WTC11 (cell line): ENCODE results near the gene TEX19. TPM values are rescaled to one million over a fixed set of nuclear protein-coding genes. Genes with fewer than 3 reads are reported as not detected.

Experiments used
- ATAC-seq: fragments of 200-7000 bp; cut with Tn5 transposase; 2 replicates; pipeline ENCODE4 v1.10.0; 2021; ENCODE audit warnings: mild to moderate bottlenecking, moderate library complexity
- CTCF ChIA-PET: fragments of 300-600 bp; sonication (Branson Sonifier 250); formaldehyde crosslinking; loops from one replicate; lab custom pipeline; 2021; ENCODE audit warnings: antibody characterized with exemption; lab: Charles Lee
- POLR2A ChIA-PET: fragments of 350-600 bp; sonication (Branson Sonifier 250); formaldehyde crosslinking; loops from one replicate; lab custom pipeline; 2021; ENCODE audit warnings: antibody characterized with exemption; lab: Charles Lee
- DNase-seq: peaks from one replicate; pipeline ENCODE4 v3.0.0; 2021; ENCODE audit warnings: low spot score
- H3K27ac Mint-ChIP-seq: 2 replicates; pipeline ENCODE4 v1.8.0; 2021; ENCODE audit warnings: mixed read lengths
- H3K27me3 Mint-ChIP-seq: 2 replicates; pipeline ENCODE4 v1.8.0; 2021; ENCODE audit warnings: low read depth, mild to moderate bottlenecking, moderate library complexity, mixed read lengths
- H3K36me3 Mint-ChIP-seq: 2 replicates; pipeline ENCODE4 v1.8.0; 2021; ENCODE audit warnings: mixed read lengths
- H3K4me1 Mint-ChIP-seq: 2 replicates; pipeline ENCODE4 v1.8.0; 2022; ENCODE audit warnings: mixed read lengths
- H3K4me3 Mint-ChIP-seq: 2 replicates; pipeline ENCODE4 v1.8.0; 2021; ENCODE audit warnings: mild to moderate bottlenecking, moderate library complexity, mixed read lengths
- H3K9me3 Mint-ChIP-seq: 2 replicates; pipeline ENCODE4 v1.8.0; 2021; ENCODE audit warnings: mixed read lengths
- CREB1 ChIP-seq: sonication (generic); formaldehyde crosslinking; IDR thresholded peaks from 2 replicates; pipeline ENCODE4 v1.8.0; 2023; ENCODE audit warnings: mild to moderate bottlenecking, missing genetic modification reagents
- CREM ChIP-seq: sonication (generic); formaldehyde crosslinking; IDR thresholded peaks from 2 replicates; pipeline ENCODE4 v1.8.1; 2022; ENCODE audit warnings: mild to moderate bottlenecking, missing genetic modification reagents, moderate library complexity
- EMX1 ChIP-seq: fragments of 250-450 bp; sonication (Bioruptor Pico); IDR thresholded peaks from 2 replicates; pipeline ENCODE4 v1.8.0; 2021; ENCODE audit warnings: mild to moderate bottlenecking
- ETV6 ChIP-seq: sonication (generic); formaldehyde crosslinking; IDR thresholded peaks from 2 replicates; pipeline ENCODE4 v1.8.1; 2022; ENCODE audit warnings: mild to moderate bottlenecking, missing genetic modification reagents
- GABPB1 ChIP-seq: sonication (generic); formaldehyde crosslinking; IDR thresholded peaks from 2 replicates; pipeline ENCODE4 v1.8.1; 2023; ENCODE audit warnings: mild to moderate bottlenecking, missing genetic modification reagents
- GRHL2 ChIP-seq: fragments of 250-450 bp; sonication (Bioruptor Pico); IDR thresholded peaks from 2 replicates; pipeline ENCODE4 v1.8.0; 2022; ENCODE audit warnings: mild to moderate bottlenecking, moderate library complexity; ENCODE audit not compliant: insufficient replicate concordance, severe bottlenecking
- JAZF1 ChIP-seq: fragments of 250-450 bp; sonication (Bioruptor Pico); IDR thresholded peaks from 2 replicates; pipeline ENCODE4 v1.9.0; 2021; ENCODE audit warnings: moderate library complexity, mild to moderate bottlenecking, inconsistent platforms
- KAT7 ChIP-seq: sonication (generic); formaldehyde crosslinking; IDR thresholded peaks from 2 replicates; pipeline ENCODE4 v1.8.1; 2023; ENCODE audit warnings: missing genetic modification reagents, mild to moderate bottlenecking, borderline replicate concordance
- MYBL2 ChIP-seq: sonication (generic); formaldehyde crosslinking; IDR thresholded peaks from 2 replicates; pipeline ENCODE4 v1.8.1; 2023; ENCODE audit warnings: mild to moderate bottlenecking, moderate library complexity, missing genetic modification reagents
- TCF7 ChIP-seq: sonication (generic); formaldehyde crosslinking; IDR thresholded peaks from 2 replicates; pipeline ENCODE4 v1.8.0; 2022; ENCODE audit warnings: mild to moderate bottlenecking, low read depth, missing genetic modification reagents, moderate library complexity
- ZNF219 ChIP-seq: sonication (generic); formaldehyde crosslinking; IDR thresholded peaks from 2 replicates; pipeline ENCODE4 v1.8.0; 2023; ENCODE audit warnings: missing genetic modification reagents, mild to moderate bottlenecking, borderline replicate concordance
- ZNF317 ChIP-seq: sonication (generic); formaldehyde crosslinking; IDR thresholded peaks from 2 replicates; pipeline ENCODE4 v1.8.1; 2023; ENCODE audit warnings: low read depth, mild to moderate bottlenecking, moderate library complexity, missing genetic modification reagents, borderline replicate concordance
- ZNF423 ChIP-seq: fragments of 250-450 bp; sonication (Bioruptor Pico); IDR thresholded peaks from 2 replicates; pipeline ENCODE4 v2.1.2; 2022; ENCODE audit warnings: mild to moderate bottlenecking, moderate library complexity
- total RNA-seq: library from RNA; stranded (reverse); gene quantifications from 3 replicates; pipeline ENCODE4 v1.2.3, GENCODE V29; 2021
- TF ChIP-seq, protein P1 (sequence below): fragments of 250-450 bp; sonication (Bioruptor Pico); IDR thresholded peaks from 2 replicates; pipeline ENCODE4 v1.9.0; 2021; ENCODE audit warnings: mild to moderate bottlenecking, borderline replicate concordance
- TF ChIP-seq, protein P2 (sequence below): fragments of 250-450 bp; sonication (Bioruptor Pico); IDR thresholded peaks from 2 replicates; pipeline ENCODE4 v1.8.0; 2021; ENCODE audit warnings: mild to moderate bottlenecking
- TF ChIP-seq, protein P3 (sequence below): sonication (generic); formaldehyde crosslinking; conservative IDR thresholded peaks from 2 replicates; pipeline ENCODE4 v1.8.1; 2022; ENCODE audit warnings: mild to moderate bottlenecking, missing genetic modification reagents
- TF ChIP-seq, protein P4 (sequence below): sonication (generic); formaldehyde crosslinking; IDR thresholded peaks from 2 replicates; pipeline ENCODE4 v1.8.1; 2022; ENCODE audit warnings: mild to moderate bottlenecking, missing genetic modification reagents, moderate library complexity, borderline replicate concordance
- TF ChIP-seq, protein P5 (sequence below): fragments of 250-450 bp; sonication (Bioruptor Pico); conservative IDR thresholded peaks from 2 replicates; pipeline ENCODE4 v1.9.0; 2021; ENCODE audit warnings: mild to moderate bottlenecking
- TF ChIP-seq, protein P6 (sequence below): fragments of 250-450 bp; sonication (Bioruptor Pico); IDR thresholded peaks from 2 replicates; pipeline ENCODE4 v1.9.0; 2021; ENCODE audit warnings: moderate library complexity, mild to moderate bottlenecking, inconsistent platforms, borderline replicate concordance
- TF ChIP-seq, protein P7 (sequence below): sonication (generic); formaldehyde crosslinking; IDR thresholded peaks from 2 replicates; pipeline ENCODE4 v1.8.0; 2022; ENCODE audit warnings: mild to moderate bottlenecking, missing genetic modification reagents
- TF ChIP-seq, protein P8 (sequence below): sonication (generic); formaldehyde crosslinking; IDR thresholded peaks from 2 replicates; pipeline ENCODE4 v1.8.1; 2023; ENCODE audit warnings: mild to moderate bottlenecking, missing genetic modification reagents, moderate library complexity

TEX19 gene
- total RNA-seq, 1 experiment from 2014 or later = 1.4 TPM

DNA sequence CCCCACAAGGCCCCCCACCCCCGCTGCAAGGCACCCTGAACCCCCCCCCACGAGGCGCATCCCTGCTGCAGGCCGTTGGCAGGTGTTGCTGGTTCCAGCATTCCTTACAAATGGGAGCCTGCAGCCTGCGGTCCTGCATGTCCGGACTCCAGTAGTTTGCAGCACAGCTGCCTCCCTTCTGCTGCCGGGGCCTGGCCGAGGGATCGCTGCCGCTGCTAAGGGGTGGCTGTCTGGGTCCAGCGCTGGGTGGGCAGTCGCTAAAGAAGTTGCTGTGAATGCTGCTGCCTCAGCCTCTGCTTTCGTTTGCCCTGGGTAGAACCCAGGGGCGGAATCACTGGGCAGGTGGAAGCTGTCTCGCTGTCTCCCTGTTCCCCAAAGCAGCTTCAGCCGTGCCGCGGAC lies 24.4 kb downstream of the TEX19 start:
- no peaks in the 10 kb centered on the region for H3K9me3 Mint-ChIP-seq
- TF ChIP-seq EMX1 = no peak
- TF ChIP-seq CREM (CRISPR knock-in tag) = no peak
- no peak for TF ChIP-seq KAT7 (CRISPR knock-in tag)
- no peak for TF ChIP-seq ETV6 (CRISPR knock-in tag)
- TF ChIP-seq GRHL2 = no peak
- TF ChIP-seq, protein P1, sequence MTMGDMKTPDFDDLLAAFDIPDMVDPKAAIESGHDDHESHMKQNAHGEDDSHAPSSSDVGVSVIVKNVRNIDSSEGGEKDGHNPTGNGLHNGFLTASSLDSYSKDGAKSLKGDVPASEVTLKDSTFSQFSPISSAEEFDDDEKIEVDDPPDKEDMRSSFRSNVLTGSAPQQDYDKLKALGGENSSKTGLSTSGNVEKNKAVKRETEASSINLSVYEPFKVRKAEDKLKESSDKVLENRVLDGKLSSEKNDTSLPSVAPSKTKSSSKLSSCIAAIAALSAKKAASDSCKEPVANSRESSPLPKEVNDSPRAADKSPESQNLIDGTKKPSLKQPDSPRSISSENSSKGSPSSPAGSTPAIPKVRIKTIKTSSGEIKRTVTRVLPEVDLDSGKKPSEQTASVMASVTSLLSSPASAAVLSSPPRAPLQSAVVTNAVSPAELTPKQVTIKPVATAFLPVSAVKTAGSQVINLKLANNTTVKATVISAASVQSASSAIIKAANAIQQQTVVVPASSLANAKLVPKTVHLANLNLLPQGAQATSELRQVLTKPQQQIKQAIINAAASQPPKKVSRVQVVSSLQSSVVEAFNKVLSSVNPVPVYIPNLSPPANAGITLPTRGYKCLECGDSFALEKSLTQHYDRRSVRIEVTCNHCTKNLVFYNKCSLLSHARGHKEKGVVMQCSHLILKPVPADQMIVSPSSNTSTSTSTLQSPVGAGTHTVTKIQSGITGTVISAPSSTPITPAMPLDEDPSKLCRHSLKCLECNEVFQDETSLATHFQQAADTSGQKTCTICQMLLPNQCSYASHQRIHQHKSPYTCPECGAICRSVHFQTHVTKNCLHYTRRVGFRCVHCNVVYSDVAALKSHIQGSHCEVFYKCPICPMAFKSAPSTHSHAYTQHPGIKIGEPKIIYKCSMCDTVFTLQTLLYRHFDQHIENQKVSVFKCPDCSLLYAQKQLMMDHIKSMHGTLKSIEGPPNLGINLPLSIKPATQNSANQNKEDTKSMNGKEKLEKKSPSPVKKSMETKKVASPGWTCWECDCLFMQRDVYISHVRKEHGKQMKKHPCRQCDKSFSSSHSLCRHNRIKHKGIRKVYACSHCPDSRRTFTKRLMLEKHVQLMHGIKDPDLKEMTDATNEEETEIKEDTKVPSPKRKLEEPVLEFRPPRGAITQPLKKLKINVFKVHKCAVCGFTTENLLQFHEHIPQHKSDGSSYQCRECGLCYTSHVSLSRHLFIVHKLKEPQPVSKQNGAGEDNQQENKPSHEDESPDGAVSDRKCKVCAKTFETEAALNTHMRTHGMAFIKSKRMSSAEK = no peak
- TF ChIP-seq, protein P2, sequence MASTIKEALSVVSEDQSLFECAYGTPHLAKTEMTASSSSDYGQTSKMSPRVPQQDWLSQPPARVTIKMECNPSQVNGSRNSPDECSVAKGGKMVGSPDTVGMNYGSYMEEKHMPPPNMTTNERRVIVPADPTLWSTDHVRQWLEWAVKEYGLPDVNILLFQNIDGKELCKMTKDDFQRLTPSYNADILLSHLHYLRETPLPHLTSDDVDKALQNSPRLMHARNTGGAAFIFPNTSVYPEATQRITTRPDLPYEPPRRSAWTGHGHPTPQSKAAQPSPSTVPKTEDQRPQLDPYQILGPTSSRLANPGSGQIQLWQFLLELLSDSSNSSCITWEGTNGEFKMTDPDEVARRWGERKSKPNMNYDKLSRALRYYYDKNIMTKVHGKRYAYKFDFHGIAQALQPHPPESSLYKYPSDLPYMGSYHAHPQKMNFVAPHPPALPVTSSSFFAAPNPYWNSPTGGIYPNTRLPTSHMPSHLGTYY (CRISPR knock-in tag) = no peak
- TF ChIP-seq MYBL2 = no peak
- no peak for TF ChIP-seq TCF7 (CRISPR knock-in tag)
- no peak for TF ChIP-seq ZNF219 (CRISPR knock-in tag)
- TF ChIP-seq, protein P3, sequence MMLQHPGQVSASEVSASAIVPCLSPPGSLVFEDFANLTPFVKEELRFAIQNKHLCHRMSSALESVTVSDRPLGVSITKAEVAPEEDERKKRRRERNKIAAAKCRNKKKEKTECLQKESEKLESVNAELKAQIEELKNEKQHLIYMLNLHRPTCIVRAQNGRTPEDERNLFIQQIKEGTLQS (CRISPR knock-in tag) = no peak
- TF ChIP-seq ZNF423 (CRISPR knock-in tag) = no peak
- TF ChIP-seq, protein P4, sequence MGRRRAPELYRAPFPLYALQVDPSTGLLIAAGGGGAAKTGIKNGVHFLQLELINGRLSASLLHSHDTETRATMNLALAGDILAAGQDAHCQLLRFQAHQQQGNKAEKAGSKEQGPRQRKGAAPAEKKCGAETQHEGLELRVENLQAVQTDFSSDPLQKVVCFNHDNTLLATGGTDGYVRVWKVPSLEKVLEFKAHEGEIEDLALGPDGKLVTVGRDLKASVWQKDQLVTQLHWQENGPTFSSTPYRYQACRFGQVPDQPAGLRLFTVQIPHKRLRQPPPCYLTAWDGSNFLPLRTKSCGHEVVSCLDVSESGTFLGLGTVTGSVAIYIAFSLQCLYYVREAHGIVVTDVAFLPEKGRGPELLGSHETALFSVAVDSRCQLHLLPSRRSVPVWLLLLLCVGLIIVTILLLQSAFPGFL = no peak
- TF ChIP-seq, protein P5, sequence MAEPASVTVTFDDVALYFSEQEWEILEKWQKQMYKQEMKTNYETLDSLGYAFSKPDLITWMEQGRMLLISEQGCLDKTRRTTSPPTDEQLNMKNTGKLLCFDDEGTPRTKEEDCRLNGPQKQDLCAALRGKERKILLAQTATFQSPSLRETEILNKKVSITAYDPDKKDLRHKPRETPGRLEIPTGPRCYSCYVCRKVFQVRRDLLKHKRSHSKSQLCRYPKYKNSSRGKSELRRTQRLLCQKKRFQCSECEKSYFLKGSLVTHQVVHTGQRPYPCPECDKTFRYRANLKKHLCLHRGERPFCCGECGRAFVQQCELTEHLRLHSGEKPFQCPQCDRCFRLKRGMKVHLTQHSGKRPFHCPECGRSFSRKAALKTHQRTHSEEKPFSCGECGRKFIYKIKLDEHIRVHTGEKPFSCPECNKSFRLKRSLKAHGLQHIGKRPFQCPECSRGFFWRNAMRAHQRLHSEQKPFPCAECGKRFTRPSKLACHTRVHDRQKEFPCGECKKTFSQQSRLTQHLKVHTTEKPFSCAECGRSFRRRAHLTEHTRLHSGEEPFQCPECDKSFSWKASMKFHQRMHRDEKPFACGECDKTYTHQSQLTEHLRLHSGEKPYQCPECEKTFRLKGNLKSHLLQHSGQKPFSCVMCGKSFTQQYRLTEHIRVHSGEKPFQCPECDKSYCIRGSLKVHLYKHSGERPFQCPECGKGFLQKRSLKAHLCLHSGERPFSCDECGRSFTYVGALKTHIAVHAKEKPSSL (CRISPR knock-in tag) = no peak
- peaks cover 5% of the 10 kb centered on the region for H3K27me3 Mint-ChIP-seq
- H3K4me3 Mint-ChIP-seq = no peak overlapping the region
- CTCF ChIA-PET = interaction anchor here (1.8 kb wide), 1 partner anchor 41 kb away, joined by 4 read pairs; no protein-coding TSS in a partner anchor
- no peaks in the 10 kb centered on the region for H3K36me3 Mint-ChIP-seq
- ATAC-seq (no peak), DNase-seq (no peak)
- peaks cover 3% of the 10 kb centered on the region for H3K4me1 Mint-ChIP-seq
- H3K27ac Mint-ChIP-seq = no peak overlapping the region
- POLR2A ChIA-PET = no interaction called here

DNA sequence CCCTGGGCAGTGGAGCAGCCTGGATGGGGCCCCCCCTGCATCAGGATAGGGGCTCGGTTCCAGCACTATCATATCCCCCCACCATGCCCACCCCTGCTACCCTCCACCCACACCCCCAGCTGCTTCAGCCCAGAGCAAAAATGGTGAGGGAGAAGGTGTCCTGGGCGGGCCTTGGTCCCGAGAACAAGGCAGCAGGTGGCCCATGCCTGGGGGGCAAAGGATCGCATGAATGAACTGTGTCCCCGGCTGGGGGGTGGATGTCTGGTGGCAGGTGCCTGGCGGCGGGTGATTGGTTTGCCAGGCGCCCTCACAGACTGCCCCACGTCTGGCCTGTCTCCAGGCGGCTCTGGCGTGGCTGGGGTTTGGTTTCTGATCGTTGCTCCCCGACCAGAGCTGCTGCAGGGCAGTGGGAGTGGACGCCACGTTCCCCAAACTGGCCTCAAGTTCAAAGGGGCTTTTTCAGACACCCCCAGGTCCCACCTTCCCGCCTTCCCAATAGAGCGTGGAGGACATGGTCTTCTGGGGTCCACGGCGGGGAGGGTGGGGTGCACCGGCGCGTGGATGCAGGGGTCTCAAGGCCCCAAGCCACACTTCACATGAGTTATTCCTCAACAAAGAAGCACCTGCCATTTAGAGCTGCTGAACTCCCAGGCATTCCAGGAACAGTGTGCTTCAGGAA lies 25.1 kb downstream of the TEX19 start:
- H3K4me3 Mint-ChIP-seq = no peak overlapping the region
- H3K4me1 Mint-ChIP-seq = peaks cover 3% of the 10 kb centered on the region

More for the DNA sequence above, 25.1 kb downstream of the TEX19 start:
- peaks cover 5% of the 10 kb centered on the region for H3K27me3 Mint-ChIP-seq
- CTCF ChIA-PET = interaction anchor here (0.9 to 1.8 kb wide), 3 partner anchors 26 to 148 kb away, joined by 3 to 5 read pairs (median 4); no protein-coding TSS in a partner anchor
- H3K9me3 Mint-ChIP-seq = no peaks in the 10 kb centered on the region
- TF ChIP-seq GRHL2 (no peak), CREB1 (CRISPR knock-in tag) (no peak), GABPB1 (CRISPR knock-in tag) (no peak), JAZF1 (CRISPR knock-in tag) (no peak), ZNF317 (peak; percentile 21; the same call in 1 of the 2 replicates)
- TF ChIP-seq, protein P2 (CRISPR knock-in tag) = no peak
- TF ChIP-seq, protein P6, sequence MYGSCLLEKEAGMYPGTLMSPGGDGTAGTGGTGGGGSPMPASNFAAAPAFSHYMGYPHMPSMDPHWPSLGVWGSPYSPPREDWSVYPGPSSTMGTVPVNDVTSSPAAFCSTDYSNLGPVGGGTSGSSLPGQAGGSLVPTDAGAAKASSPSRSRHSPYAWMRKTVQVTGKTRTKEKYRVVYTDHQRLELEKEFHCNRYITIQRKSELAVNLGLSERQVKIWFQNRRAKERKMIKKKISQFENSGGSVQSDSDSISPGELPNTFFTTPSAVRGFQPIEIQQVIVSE (CRISPR knock-in tag) = no peak
- TF ChIP-seq, protein P7, sequence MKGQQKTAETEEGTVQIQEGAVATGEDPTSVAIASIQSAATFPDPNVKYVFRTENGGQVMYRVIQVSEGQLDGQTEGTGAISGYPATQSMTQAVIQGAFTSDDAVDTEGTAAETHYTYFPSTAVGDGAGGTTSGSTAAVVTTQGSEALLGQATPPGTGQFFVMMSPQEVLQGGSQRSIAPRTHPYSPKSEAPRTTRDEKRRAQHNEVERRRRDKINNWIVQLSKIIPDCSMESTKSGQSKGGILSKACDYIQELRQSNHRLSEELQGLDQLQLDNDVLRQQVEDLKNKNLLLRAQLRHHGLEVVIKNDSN (CRISPR knock-in tag) = no peak
- TF ChIP-seq, protein P8, sequence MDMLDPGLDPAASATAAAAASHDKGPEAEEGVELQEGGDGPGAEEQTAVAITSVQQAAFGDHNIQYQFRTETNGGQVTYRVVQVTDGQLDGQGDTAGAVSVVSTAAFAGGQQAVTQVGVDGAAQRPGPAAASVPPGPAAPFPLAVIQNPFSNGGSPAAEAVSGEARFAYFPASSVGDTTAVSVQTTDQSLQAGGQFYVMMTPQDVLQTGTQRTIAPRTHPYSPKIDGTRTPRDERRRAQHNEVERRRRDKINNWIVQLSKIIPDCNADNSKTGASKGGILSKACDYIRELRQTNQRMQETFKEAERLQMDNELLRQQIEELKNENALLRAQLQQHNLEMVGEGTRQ = no peak
- H3K27ac Mint-ChIP-seq = no peak overlapping the region
- POLR2A ChIA-PET = interaction anchor here (0.9 kb wide), 1 partner anchor 11 kb away, joined by 3 read pairs; no protein-coding TSS in a partner anchor
- ATAC-seq (no peak), DNase-seq (no peak)
- H3K36me3 Mint-ChIP-seq = no peaks in the 10 kb centered on the region
